ENCODE results near the gene P2RY8.
"Not testable (repeated sequence)": the region's sequence is repeated elsewhere in the genome, so short reads cannot be mapped to it uniquely, and the experiment has no call there.

P2RY8 gene

DNA sequence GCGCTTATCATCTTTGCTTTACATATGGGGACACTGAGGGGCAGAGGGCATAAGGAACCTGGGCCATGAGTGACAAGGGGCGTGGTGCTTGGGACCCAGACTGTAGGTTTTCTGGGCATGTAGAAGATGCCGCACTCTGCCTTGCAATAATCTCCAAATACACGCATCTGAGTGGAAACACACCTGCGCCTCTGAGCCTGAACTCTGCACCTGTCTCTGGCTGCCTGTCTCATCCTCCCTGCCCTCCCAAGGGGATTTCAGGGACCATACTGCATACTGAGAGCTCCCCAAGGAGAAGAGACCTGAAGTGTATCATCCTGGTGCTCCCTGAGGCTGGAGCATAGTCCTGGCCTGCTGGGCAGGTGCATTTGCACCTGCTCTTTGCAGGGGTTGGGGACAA is 49.6 kb downstream of the P2RY8 start:
- no peak for DNase-seq (ENCODE audit: low read depth in 3 of 3)

DNA sequence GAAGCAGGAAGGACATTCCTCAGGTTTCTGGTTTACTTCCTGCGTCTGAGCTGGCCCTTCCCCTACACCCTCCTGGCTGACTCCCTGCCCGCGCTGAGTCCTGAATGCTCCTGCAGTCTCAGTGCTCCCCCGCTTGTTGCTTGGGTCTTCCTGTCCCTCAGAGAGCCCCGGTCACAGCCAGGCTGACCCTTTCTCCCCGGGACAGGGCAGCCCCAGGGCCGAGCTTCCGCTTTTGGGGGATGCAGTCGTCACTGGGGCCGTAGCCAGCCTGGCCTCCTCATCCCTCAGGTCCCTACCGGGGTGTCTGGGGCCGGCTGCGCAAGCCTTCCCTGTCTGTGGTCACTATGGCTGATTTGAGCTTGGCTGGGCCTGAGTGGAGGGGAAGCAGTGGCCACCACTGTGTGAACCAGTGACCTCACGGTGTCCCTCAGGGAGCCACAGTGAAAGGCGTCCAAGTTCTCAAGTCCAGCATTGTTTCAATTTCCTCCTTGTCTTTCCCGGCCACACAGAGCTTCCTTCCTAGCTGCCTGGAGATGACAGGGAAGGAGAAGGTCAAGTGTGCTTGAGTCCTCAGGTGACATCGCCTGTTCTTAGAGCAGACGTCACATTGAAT is 50.1 kb downstream of the P2RY8 start:
- DNase-seq (ENCODE audit: low read depth in 3 of 3): no peak

DNA sequence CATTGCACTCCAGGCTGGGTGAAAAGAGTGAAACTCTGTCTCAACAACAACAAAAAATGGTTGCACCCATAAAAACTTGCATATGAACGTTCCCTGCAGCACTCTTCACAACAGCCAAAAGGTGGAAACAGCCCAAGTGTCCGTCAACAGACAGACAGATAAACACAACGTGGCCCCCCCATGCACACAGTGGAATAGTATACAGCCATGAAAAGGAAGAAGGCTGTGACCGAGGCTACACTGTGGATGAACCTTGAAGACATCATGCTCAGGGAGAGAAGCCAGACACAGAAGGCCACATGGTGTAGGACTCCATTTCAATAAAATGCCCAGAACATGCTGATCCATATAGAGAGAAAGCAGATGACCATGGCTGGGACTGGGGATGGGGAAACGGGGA is 50.8 kb downstream of the P2RY8 start:
- no peak for DNase-seq (ENCODE audit: low read depth in 3 of 3)

DNA sequence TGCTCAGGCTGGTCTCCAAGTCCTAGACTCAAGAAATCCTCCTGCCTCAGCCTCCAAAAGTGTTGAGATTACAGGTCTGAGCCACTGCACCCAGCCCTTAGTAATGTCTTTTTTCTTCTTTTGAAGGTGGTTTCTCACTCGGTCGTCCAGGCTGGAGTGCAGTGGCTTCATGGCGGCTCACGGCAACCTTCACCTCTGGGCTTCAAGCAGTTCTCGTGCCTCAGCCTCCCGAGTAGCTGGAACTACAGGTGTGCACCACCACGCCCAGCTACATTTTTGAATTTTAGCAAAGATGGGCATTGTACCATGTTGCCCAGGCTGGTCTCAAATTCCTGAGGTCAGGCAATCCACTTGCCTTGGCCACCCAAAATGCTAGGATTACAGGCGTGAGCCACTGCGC is 52.0 kb downstream of the P2RY8 start:
- DNase-seq (ENCODE audit: low read depth in 3 of 3): no peak

GRCh38 chrX:1484638-1485019 is 52.4 kb downstream of the P2RY8 start:
- no peak for DNase-seq (ENCODE audit: low read depth in 3 of 3)

DNA sequence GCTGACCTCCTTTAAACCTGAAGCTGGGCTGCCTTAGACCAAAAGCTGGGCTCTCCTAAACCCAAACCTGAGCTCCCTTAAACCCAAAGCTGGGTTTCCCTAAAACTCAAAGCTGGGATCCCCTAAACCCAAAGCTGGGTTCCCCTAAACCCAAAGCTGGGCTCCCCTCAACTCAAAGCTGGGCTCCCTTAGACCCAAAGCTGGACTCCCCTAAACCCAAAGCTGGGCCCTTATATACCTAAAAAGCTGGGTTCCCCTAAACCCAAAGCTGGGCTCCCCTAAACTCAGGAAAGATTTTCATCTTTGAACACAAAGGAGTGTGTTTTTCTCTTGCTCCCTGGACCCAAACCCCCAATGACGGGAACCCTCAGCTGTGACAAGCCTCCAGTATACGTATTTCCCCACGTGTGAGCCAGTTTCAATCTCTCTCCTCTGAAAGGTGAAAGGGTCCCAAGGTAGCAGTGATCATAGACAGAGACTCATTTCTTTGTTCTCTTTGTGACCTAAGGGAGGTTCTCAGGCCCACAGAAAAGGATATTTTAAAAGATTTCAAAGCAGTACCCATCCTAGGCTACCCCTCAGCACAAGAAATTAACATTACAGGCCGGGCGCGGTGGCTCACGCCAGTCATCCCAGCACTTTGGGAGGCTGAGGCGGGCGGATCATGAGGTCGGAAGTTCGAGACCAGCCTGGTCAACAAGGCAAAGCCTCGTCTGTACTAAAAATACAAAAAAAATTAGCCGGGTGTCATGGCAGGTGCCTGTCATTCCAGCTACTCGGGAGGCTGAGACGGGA is 52.9 kb downstream of the P2RY8 start:
- no peak for DNase-seq (ENCODE audit: low read depth in 3 of 3)

DNA sequence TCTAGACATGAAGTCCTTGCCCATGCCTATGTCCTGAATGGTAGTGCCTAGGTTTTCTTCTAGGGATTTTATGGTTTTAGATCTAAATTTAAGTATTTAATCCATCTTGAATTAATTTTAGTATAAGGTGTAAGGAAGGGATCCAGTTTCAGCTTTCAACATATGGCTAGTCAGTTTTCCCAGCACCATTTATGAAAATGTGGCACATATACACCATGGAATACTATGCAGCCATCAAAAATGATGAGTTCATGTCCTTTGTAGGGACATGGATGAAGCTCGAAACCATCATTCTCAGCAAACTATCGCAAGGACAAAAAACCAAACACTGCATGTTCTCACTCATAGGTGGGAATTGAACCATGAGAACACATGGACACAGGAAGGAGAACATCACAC is 54.5 kb downstream of the P2RY8 start:
- DNase-seq (ENCODE audit: low read depth in 3 of 3): not testable (repeated sequence)

GRCh38 chrX:1481636-1482529 is 55.1 kb downstream of the P2RY8 start:
- DNase-seq (ENCODE audit: low read depth in 3 of 3): peak; percentile 63 to 64 (median 64)

DNA sequence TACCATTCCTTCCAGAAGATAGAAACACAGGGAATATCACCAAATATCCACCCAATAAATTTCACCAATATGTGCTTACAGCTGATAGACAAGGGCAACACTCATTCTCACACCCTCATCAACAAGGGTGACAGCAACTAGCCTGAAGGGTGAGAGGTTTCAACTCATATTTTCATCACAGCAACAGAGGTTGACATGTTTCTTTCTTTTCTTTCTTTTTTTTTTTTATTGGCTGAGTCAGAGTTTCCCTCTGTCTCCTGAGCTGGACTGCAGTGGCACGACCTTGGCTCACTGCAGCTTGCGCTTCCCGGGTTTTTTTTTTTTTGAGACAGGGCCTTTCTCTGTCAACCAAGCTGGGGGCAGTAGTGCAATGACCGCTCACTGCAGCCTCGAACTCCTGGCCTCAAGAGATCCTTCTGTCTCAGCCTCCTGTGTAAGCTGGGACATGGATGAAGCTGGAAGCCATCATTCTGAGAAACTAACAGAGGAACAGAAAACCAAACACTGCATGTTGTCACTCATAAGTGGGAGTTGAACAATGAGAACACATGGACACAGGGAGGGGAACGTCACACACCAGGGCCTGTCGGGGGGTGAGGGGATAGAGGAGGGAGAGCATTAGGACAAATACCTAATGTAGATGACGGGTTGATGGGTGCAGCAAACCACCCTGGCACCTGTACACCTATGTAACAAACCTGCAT is 56.8 kb downstream of the P2RY8 start:
- no peak for DNase-seq (ENCODE audit: low read depth in 3 of 3)

DNA sequence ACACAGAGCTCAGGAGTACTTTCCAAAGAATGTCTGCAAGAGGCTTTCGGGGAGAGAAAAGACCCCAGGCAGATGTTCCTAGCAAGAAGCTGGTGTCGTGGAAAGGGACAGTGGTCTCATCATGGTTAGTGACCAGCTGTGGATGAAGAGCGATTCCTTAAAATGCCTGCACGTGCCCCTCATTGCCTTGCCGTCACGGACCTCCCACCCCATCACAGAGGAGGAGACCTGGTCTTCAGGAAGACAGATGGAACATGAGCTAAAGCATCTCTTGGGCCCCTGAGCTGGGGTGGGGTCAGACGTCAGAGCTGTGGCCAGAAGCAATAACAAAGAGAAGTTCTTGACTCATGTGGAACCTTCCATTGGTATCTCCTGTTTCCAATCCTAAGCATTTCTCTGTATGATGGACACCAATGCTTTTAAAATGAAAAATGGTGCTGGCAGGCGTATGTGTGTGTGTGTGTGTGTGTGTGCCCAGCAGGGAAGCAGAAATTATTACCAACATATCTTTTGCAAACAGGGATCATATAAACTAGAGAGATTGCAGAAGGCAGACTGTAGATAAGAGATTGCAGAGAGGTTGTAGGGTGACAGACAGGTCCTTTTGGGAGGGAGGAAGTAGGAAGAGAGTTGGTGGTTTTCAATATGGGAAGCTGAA is 59.1 kb downstream of the P2RY8 start:
- DNase-seq (ENCODE audit: low read depth in 3 of 3): no peak

GRCh38 chrX:1477229-1477628 is 59.8 kb downstream of the P2RY8 start:
- no peak for DNase-seq (ENCODE audit: low read depth in 3 of 3)

GRCh38 chrX:1476682-1477081 is 60.3 kb downstream of the P2RY8 start:
- no peak for DNase-seq (ENCODE audit: low read depth in 3 of 3)

- no peak for DNase-seq (ENCODE audit: low read depth in 3 of 3)
Observed at GRCh38 chrX:1475881-1476280, 61.1 kb downstream of the P2RY8 start.

- DNase-seq (ENCODE audit: low read depth in 3 of 3): no peak
Observed at GRCh38 chrX:1475481-1475880, 61.5 kb downstream of the P2RY8 start.

DNA sequence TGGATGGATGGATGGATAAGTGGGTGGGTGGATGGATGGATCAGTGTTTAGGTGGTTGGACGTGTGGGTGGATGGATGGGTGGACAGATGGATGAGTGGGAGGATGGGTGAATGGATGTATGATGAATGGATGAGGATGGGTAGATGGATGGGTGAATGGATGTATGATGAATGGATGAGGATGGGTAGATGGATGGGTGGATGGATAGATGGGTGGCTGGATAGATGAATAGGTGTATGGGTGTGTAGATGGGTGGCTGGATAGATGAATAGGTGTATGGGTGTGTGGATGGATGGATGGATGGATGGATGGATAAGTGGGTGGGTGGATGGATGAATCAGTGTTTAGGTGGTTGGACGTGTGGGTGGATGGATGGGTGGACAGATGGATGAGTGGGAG is 62.4 kb downstream of the P2RY8 start:
- not testable (repeated sequence) for DNase-seq (ENCODE audit: low read depth in 3 of 3)

GRCh38 chrX:1472975-1473374 is 64.0 kb downstream of the P2RY8 start:
- no peak for DNase-seq (ENCODE audit: low read depth in 3 of 3)

DNA sequence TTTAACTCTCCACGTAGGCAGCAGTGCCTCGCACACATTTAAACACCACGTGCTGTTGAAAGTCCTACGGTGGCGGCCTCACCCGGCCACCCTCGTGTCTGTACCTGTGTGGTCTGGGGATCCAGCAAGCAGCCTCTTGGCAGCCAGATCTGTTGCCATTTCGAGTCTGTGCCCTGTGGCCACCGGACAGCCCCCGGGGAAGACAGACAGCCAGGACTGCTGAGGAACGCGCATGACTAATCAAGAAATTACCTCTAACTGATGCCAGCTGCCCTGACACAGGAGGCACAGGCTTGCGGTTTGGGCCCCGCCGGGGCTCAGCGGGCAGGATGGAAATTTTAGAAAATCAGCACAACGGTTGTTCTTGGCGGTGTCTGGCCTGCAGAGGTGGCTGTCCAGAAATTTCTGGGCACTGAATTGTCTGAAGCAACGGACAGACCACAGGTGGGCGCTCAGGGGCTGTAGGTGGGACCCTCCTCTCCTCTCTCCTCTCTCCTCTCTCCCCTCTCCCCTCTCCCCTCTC is 68.7 kb downstream of the P2RY8 start:
- peak; percentile 47 to 63 (median 54) for DNase-seq (ENCODE audit: low read depth in 3 of 3)

- no peak for DNase-seq (ENCODE audit: low read depth in 3 of 3)
Observed at GRCh38 chrX:1466971-1467561, 69.9 kb downstream of the P2RY8 start.

- no peak for DNase-seq (ENCODE audit: low read depth in 3 of 3)
Observed at GRCh38 chrX:1466232-1466661, 70.7 kb downstream of the P2RY8 start.
